SK-N-SH (cell line): ENCODE results near the gene LARGE1. TPM values are rescaled to one million over a fixed set of nuclear protein-coding genes. Genes with fewer than 3 reads are reported as not detected.

Source experiments
- CTCF ChIA-PET: fragments of 300-600, 350-600 bp; formaldehyde crosslinking; extraction: SDS; loops from one replicate; lab custom pipeline; 2021; lab: Yijun Ruan, JAX
- POLR2A ChIA-PET: fragments of 350-600 bp; sonication (Branson Sonifier 250); formaldehyde crosslinking; extraction: SDS; loops from one replicate; lab custom pipeline; 2020; ENCODE audit warnings: antibody characterized with exemption, inconsistent platforms; lab: Yijun Ruan, JAX
- DNase-seq: peaks from one replicate; pipeline ENCODE4 v3.0.0; 2012
- H2AFZ ChIP-seq: fragments of 200-600 bp; sonication (generic); 2 replicates; pipeline ENCODE4 v1.8.1; 2016; ENCODE audit warnings: antibody characterized with exemption, mild to moderate bottlenecking, low read depth
- H3F3A ChIP-seq: fragments of 200-600 bp; sonication (generic); replicated peaks from 2 replicates; pipeline ENCODE3; 2016; ENCODE audit warnings: antibody characterized with exemption, mild to moderate bottlenecking; ENCODE audit not compliant: insufficient read depth
- H3K27ac ChIP-seq, 2 experiments: fragments of 200-500 bp in 1 of 2; fragments of 200-600 bp in 1 of 2; sonication (Bioruptor generic) in 1 of 2; sonication (generic), shearing (Covaris generic) in 1 of 2; 2 replicates each; pipeline versions ENCODE4 v1.5.1 to v1.6.1; 2014 to 2016; ENCODE audit warnings: low read depth in 2 of 2, inconsistent platforms in 1 of 2, low read length in 1 of 2, mild to moderate bottlenecking in 1 of 2, mixed read lengths in 1 of 2
- H3K27me3 ChIP-seq: fragments of 200-600 bp; sonication (generic), shearing (Covaris generic); 2 replicates; pipeline ENCODE4 v1.6.1; 2016; ENCODE audit warnings: mixed run types; ENCODE audit not compliant: insufficient read depth
- H3K36me3 ChIP-seq, 2 experiments: fragments of 200-500 bp in 1 of 2; fragments of 200-600 bp in 1 of 2; sonication (Bioruptor generic) in 1 of 2; sonication (generic) in 1 of 2; replicated peaks in 1 of 2; 2 replicates each; pipeline versions ENCODE3 to v1.5.1; 2014 to 2016; ENCODE audit warnings: low read length in 1 of 2, mild to moderate bottlenecking in 1 of 2; ENCODE audit not compliant: insufficient read depth in 2 of 2, control insufficient read depth in 1 of 2
- H3K4me1 ChIP-seq, 2 experiments: fragments of 200-500 bp in 1 of 2; fragments of 200-600 bp in 1 of 2; sonication (Bioruptor generic) in 1 of 2; sonication (generic), shearing (Covaris generic) in 1 of 2; 2 replicates each; pipeline versions ENCODE4 v1.5.1 to v1.6.1; 2014 to 2016; ENCODE audit warnings: low read depth in 1 of 2, low read length in 1 of 2, mixed run types in 1 of 2; ENCODE audit not compliant: insufficient read depth in 2 of 2, control insufficient read depth in 1 of 2
- H3K4me2 ChIP-seq: fragments of 200-600 bp; sonication (generic), shearing (Covaris generic); 2 replicates; pipeline ENCODE4 v1.6.1; 2017; ENCODE audit warnings: mixed run types
- H3K4me3 ChIP-seq, 2 experiments: fragments of 200-500 bp in 1 of 2; fragments of 200-600 bp in 1 of 2; sonication (Bioruptor generic) in 1 of 2; sonication (generic), shearing (Covaris generic) in 1 of 2; 2 replicates each; pipeline versions ENCODE4 v1.5.1 to v1.8.1; 2014 to 2016; ENCODE audit warnings: low read depth in 2 of 2, inconsistent platforms in 1 of 2, low read length in 1 of 2, mild to moderate bottlenecking in 1 of 2, mixed read lengths in 1 of 2, moderate library complexity in 1 of 2
- H3K79me2 ChIP-seq: fragments of 200-600 bp; sonication (generic); 2 replicates; pipeline ENCODE4 v1.8.1; 2017; ENCODE audit warnings: mild to moderate bottlenecking; ENCODE audit not compliant: insufficient read depth
- H3K9ac ChIP-seq: fragments of 200-600 bp; sonication (generic); 2 replicates; pipeline ENCODE4 v1.6.1; 2017; ENCODE audit warnings: mixed run types
- H3K9me2 ChIP-seq: fragments of 200-600 bp; sonication (generic); 2 replicates; pipeline ENCODE4 v1.6.1; 2017; ENCODE audit warnings: mixed run types
- H3K9me3 ChIP-seq: fragments of 200-600 bp; sonication (generic); 2 replicates; pipeline ENCODE4 v1.6.1; 2017; ENCODE audit warnings: mixed run types, mild to moderate bottlenecking, moderate library complexity
- H4K20me1 ChIP-seq: fragments of 200-600 bp; sonication (generic); 2 replicates; pipeline ENCODE4 v1.6.1; 2017; ENCODE audit warnings: mild to moderate bottlenecking, mixed run types; ENCODE audit not compliant: insufficient read depth
- CHD2 ChIP-seq: fragments of 150-350 bp; IDR thresholded peaks from 2 replicates; pipeline ENCODE4 v1.6.1; 2018; ENCODE audit warnings: low read length; ENCODE audit not compliant: partially characterized antibody
- ELF1 ChIP-seq: IDR thresholded peaks from 2 replicates; pipeline ENCODE4 v1.4.0; 2012
- FOSL2 ChIP-seq: IDR thresholded peaks from 2 replicates; pipeline ENCODE4 v1.4.0; 2012; ENCODE audit warnings: low read depth, mild to moderate bottlenecking, moderate library complexity, borderline replicate concordance
- FOXM1 ChIP-seq: IDR thresholded peaks from 2 replicates; pipeline ENCODE4 v1.4.0; 2012; ENCODE audit warnings: low read depth, mild to moderate bottlenecking
- GABPA ChIP-seq: IDR thresholded peaks from 2 replicates; pipeline ENCODE4 v1.4.0; 2012; ENCODE audit warnings: low read depth, mild to moderate bottlenecking
- GATA2 ChIP-seq: sonication (generic); formaldehyde crosslinking; IDR thresholded peaks from 2 replicates; pipeline ENCODE4 v1.5.0; 2020; ENCODE audit warnings: mild to moderate bottlenecking, missing genetic modification reagents
- MEF2A ChIP-seq: IDR thresholded peaks from 2 replicates; pipeline ENCODE4 v1.4.0; 2012; ENCODE audit warnings: low read depth, borderline replicate concordance
- NFIC ChIP-seq: IDR thresholded peaks from 2 replicates; pipeline ENCODE4 v1.4.0; 2012; ENCODE audit warnings: borderline replicate concordance
- NRF1 ChIP-seq: IDR thresholded peaks from 2 replicates; pipeline ENCODE4 v1.6.1; 2012; ENCODE audit warnings: low read depth, mild to moderate bottlenecking, low read length
- PBX3 ChIP-seq: IDR thresholded peaks from 2 replicates; pipeline ENCODE4; 2012
- RAD21 ChIP-seq: IDR thresholded peaks from 2 replicates; pipeline ENCODE4 v1.6.1; 2012; ENCODE audit warnings: mild to moderate bottlenecking, low read length
- RCOR1 ChIP-seq: fragments of 150-350 bp; IDR thresholded peaks from 2 replicates; pipeline ENCODE4 v1.6.1; 2017; ENCODE audit warnings: antibody characterized with exemption, low read length
- REST ChIP-seq: IDR thresholded peaks from 2 replicates; pipeline ENCODE4 v1.6.1; 2012; ENCODE audit warnings: mild to moderate bottlenecking, low read depth, low read length, moderate library complexity
- RXRA ChIP-seq: IDR thresholded peaks from 2 replicates; pipeline ENCODE4 v1.4.0; 2012; ENCODE audit warnings: low read depth, mild to moderate bottlenecking, borderline replicate concordance
- SIN3A ChIP-seq: IDR thresholded peaks from 2 replicates; pipeline ENCODE4 v1.6.1; 2012; ENCODE audit warnings: low read depth, mild to moderate bottlenecking, low read length, moderate library complexity, borderline replicate concordance
- SMC3 ChIP-seq: IDR thresholded peaks from 2 replicates; pipeline ENCODE4 v1.6.1; 2012; ENCODE audit warnings: low read depth, low read length, improper control_type of control experiment
- TAF1 ChIP-seq: IDR thresholded peaks from 2 replicates; pipeline ENCODE4 v1.6.1; 2012; ENCODE audit warnings: low read depth, mild to moderate bottlenecking, low read length, moderate library complexity, borderline replicate concordance
- TCF12 ChIP-seq: IDR thresholded peaks from 2 replicates; pipeline ENCODE4 v1.4.0; 2012
- USF2 ChIP-seq: fragments of 150-350 bp; IDR thresholded peaks from 2 replicates; pipeline ENCODE4 v1.6.1; 2017; ENCODE audit warnings: antibody characterized with exemption, low read length, low read depth, borderline replicate concordance
- YY1 ChIP-seq: IDR thresholded peaks from 2 replicates; pipeline ENCODE4 v1.4.0; 2012; ENCODE audit warnings: low read depth, mild to moderate bottlenecking
- WGBS: methylation state at CpG from one replicate; pipeline ENCODE4 v1.1.6; 2017; ENCODE audit warnings: low lambda C conversion rate; 5-methylcytosine and 5-hydroxymethylcytosine counted together
- polyA plus RNA-seq, 3 experiments: library from polyadenylated mRNA; depleted of rRNA; stranded (reverse); fragments of >200 nt; gene quantifications; 2 replicates each; pipeline ENCODE4 v1.2.3, GENCODE V29; 2012

The LARGE1 gene
- polyA plus RNA-seq, 1 of the 3 experiments (the other 2 are of a cell fraction) = 1.1 TPM

- Histone ChIP-seq H3K4me3 (no peak overlapping the region), H3K27me3 (no peaks in the 10 kb centered on the region), H3K9me2 (no peaks in the 10 kb centered on the region), H3K36me3 (no peaks in the 10 kb centered on the region), H3K9ac (no peak overlapping the region), H4K20me1 (no peaks in the 10 kb centered on the region), H3K27ac (no peak overlapping the region), H3K4me1 (no peaks in the 10 kb centered on the region), H2AFZ (no peak overlapping the region), H3K79me2 (no peaks in the 10 kb centered on the region), H3K4me2 (no peak overlapping the region), H3K9me3 (no peaks in the 10 kb centered on the region), H3F3A (no peaks in the 10 kb centered on the region)
- CTCF ChIA-PET = interaction anchor here (0.6 to 0.7 kb wide), 2 partner anchors 19 to 146 kb away, joined by 3 read pairs; no protein-coding TSS in a partner anchor
- POLR2A ChIA-PET = no interaction called here
- no peak for TF ChIP-seq MEF2A
- TF ChIP-seq ELF1 = no peak
- no peak for TF ChIP-seq RAD21
- TF ChIP-seq YY1 = no peak
- TF ChIP-seq REST = no peak
- no peak for TF ChIP-seq FOXM1
- TF ChIP-seq SIN3A = no peak
- TF ChIP-seq TAF1 = no peak
- no peak for TF ChIP-seq FOSL2
- TF ChIP-seq USF2 = no peak
- no peak for TF ChIP-seq NFIC
- WGBS = 56% methylated on average over 5 of the region's 5 CpGs
- DNase-seq = no peak
Measured at GRCh38 chr22:33447733-33448132, 472.5 kb downstream of the LARGE1 start.

GRCh38 chr22:33443683-33444082 is 476.6 kb downstream of the LARGE1 start:
- no peaks in the 10 kb centered on the region for H4K20me1 ChIP-seq
- CTCF ChIA-PET = no interaction called here
- WGBS = 73% methylated on average over 6 of the region's 6 CpGs

More at GRCh38 chr22:33443683-33444082, 476.6 kb downstream of the LARGE1 start:
- no peak overlapping the region for H2AFZ ChIP-seq
- TF ChIP-seq ELF1 (no peak), RXRA (no peak), RAD21 (no peak), CHD2 (no peak), GATA2 (CRISPR knock-in tag) (no peak), TCF12 (no peak), NRF1 (no peak), GABPA (no peak), PBX3 (no peak), SMC3 (no peak), RCOR1 (no peak), FOSL2 (no peak), MEF2A (no peak)
- no peak for DNase-seq
- H3K4me2 ChIP-seq = no peak overlapping the region
- H3K27ac ChIP-seq = no peak overlapping the region
- no peak overlapping the region for H3K9ac ChIP-seq
- H3K79me2 ChIP-seq = no peaks in the 10 kb centered on the region
- no peaks in the 10 kb centered on the region for H3F3A ChIP-seq
- no peaks in the 10 kb centered on the region for H3K4me1 ChIP-seq
- H3K27me3 ChIP-seq = no peaks in the 10 kb centered on the region
- H3K9me3 ChIP-seq = no peaks in the 10 kb centered on the region
- H3K36me3 ChIP-seq = no peaks in the 10 kb centered on the region
- H3K4me3 ChIP-seq = no peak overlapping the region
- POLR2A ChIA-PET = no interaction called here
- no peaks in the 10 kb centered on the region for H3K9me2 ChIP-seq
